ENCODE results near the gene CBX5.
"Not testable (repeated sequence)": the region's sequence is repeated elsewhere in the genome, so short reads cannot be mapped to it uniquely, and the experiment has no call there.

The CBX5 gene

DNA sequence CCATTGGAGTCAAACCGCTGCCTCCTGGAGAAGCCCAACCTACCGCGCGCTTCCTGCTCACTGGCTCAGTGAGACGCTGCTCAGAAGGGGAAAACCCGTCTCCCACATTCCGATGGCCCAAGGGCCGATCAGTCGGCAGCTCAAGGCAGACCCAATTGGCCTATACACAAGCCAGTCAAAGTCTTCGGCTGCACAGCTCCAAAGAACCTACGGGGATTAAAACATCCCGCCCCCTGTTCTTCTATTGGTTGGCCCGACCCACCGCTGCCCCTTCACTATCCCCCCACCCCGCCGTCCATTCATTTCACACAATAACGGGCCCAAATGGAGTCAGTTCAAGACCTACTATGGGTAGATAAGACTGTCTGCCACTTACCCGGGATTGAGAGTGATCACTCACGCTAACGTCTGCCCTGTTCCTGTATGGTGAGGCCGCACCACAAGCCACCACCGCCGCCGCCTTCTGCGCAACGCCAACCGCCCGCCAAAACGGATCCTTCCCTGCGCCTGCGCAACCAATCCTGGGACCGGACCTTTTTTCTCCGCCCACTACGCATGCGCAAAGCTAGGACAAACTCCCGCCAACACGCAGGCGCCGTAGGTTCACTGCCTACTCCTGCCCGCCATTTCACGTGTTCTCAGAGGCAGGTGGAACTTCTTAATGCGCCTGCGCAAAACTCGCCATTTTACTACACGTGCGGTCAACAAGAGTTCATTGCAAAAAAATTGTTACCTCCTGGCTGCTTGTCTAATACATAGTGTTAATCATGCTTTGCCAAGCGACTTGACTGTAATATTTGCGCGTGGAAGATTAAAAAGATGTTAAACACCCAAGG lies at the start of gene CBX5:
CBX5 (minus strand) TSS at position 491 of the 836 bp plus-strand sequence. CDS start 22,472 bp downstream, outside the sequence.
- DNase-seq (ENCODE audit: low read depth in 2 of 2) = peak; percentile 98

DNA sequence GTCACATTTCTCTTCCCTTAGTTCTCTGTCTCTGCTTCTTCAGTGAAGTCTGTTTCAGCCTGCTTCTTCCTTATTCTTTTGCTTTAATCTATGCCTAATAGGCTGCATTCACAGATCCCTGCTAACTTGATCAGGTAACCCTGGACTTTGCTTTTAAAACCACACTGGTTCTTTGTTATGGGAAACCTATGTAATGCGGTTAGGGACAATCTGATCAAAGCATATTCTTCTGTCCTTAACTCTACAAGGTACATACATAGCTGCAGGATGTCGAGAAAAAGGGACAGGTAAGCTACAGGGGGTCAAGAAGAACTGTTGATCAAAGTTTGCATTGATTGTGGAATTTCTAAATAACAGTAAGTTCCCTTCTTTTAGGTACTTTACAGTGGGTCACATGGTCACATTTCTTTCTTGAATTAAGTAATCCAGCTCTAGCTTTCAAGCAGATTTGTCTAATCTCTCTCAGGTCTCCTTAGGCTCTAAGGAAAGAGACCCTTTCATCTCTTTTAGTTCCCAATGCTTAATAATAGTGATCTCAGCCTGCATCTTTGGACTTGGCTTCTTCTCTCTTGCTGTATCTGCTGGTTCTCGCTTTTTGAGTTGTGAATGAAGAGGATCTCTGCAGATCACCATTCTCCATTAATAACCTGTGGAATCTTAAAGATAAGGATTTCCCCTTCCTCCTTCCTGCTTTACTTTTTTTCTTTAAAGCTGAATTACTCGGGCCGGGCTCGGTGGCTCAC lies 48.8 kb upstream of the CBX5 start:
- no peak for DNase-seq (ENCODE audit: low read depth in 2 of 2)

- DNase-seq (ENCODE audit: low read depth in 2 of 2) = not testable (repeated sequence)
Observed at GRCh38 chr12:54325442-54326109, 45.7 kb upstream of the CBX5 start.

GRCh38 chr12:54324617-54325441 lies 44.9 kb upstream of the CBX5 start, which contains the start of gene COPZ1:
TSS of gene COPZ1 (plus strand) at chr12:54325131. CDS start at chr12:54325164, 33 bp downstream.
- DNase-seq (ENCODE audit: low read depth in 2 of 2) = peak; percentile 83 to 89

DNA sequence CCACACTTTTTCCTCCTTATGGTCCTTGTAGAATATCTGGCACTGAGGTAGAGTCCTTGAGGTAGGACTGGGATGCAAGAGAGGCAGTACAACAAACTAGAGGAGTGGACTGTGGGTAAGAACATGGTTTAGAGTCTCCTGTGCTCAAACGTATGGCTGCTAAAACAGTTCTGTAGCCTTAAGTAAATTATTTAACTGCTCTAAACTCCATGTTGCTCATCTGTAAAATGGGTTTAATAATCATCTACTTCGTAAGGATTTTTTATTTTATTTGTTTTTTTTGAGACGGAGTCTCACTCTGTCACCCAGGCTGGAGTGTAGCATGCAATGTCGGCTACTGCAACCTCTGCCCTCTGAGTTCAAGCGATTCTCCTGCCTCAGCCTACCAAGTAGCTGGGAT lies 41.4 kb upstream of the CBX5 start:
- no peak for DNase-seq (ENCODE audit: low read depth in 2 of 2)

- not testable (repeated sequence) for DNase-seq (ENCODE audit: low read depth in 2 of 2)
Observed at GRCh38 chr12:54312309-54312708, 32.4 kb upstream of the CBX5 start.

DNA sequence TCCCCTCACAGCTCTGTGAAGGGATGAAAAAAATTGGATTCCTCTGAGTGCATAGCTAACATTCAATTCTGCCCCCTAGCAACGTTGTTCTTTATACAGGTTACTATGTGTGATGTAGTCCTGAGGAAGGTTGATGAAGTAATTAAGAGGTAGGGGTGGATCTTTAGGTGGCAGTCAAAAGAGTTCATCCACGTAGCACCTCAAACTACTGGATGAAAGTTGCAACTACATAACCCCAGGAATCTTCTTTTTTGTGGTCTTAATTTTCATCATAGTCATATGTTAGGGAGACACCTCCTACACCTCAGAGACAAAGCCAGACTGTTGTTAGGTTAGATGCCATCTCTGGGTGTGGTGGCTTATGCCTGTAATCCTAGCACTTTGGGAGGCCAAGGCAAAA lies 31.1 kb upstream of the CBX5 start:
- no peak for DNase-seq (ENCODE audit: low read depth in 2 of 2)

DNA sequence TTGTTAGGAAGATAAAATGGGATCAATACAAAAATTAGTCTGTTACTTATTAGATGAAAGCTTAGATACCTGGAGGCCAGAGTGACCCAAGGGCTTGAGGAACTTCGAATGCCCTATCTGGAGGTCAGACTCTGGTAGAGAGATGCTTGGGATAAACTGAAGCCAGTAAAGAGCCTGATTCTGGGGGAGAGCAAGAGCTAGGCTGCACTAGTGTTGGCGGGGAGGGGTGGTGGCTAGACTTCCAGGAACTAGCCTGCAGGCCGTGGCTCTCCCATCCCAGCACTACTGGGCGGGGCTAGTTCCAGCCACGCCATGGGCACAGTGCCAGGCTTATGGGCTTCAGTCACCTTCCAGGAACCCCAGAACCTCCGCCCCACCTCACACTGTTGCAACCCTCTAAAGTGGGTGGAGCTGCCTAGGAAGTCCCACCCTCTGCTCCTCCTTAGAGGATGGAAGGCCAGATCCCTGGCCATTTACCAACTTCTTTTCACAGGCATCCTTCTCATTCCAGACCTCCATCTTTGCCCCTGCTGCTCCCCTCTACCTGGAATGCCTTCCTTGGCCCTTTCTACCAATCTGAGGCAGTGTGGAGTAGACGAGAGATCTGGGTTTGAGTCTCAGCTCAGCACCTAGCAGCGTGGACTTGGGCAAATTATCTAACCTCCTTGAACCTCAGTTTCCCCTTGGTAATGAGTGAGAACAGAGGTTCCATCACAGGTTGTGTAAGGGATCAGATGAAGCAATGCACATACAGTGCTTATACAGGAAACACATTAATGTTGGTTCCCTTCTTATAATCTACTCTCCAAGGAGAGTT lies 27.2 kb upstream of the CBX5 start:
- DNase-seq (ENCODE audit: low read depth in 2 of 2) = no peak

DNA sequence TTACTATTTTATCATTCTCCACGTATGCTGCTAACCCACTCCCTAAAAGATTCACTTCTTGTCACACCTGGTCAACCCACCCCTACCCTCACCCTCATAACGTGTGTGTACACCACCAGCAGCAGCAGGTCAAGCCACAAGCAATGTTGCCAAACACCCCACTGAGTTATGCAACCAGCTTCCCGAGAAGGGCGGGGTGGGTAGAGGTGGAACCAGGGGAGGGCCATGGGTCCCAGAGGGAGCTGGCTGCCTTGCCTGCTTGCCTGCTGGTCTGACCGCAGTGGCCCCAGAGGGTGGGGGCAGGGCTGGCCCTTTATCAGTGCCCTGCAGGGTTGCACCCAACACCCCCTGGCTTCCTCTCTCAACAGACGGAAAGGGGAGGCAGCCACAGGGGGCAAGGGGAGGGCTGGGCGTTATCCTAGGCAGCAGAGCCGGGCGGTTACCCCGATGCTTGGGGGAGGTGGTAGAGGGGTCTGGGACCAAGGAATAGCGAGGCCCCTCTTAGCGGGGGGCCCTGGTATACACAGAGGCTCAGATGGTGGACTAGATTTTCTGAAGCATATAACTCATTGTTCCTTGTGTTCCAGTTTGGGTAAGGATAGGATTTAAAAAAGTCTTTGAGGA lies 24.4 kb upstream of the CBX5 start:
- DNase-seq (ENCODE audit: low read depth in 2 of 2) = peak in 1 of 2 donors; percentile 15

DNA sequence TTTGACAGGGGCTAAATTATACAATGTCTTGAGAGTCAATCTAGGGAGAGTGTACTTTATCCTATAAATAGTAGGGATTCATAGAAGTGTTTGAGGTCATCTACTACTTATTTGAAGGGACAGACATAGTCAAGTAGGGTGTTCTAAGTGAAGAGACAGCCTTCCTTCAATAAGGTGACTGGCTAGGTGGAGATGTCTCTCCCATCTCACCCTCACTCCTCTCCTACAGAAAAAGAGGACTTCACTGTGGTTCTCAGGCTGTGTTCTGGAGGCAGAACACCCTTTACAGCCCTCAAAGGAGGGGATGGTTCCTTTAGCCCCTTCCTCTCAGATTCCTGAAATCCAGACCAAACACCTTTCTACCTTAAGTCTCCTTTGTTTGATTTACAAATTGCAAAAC lies 23.7 kb upstream of the CBX5 start:
- DNase-seq (ENCODE audit: low read depth in 2 of 2) = no peak

- no peak for DNase-seq (ENCODE audit: low read depth in 2 of 2)
Observed at GRCh38 chr12:54301428-54302048, 21.6 kb upstream of the CBX5 start.

DNA sequence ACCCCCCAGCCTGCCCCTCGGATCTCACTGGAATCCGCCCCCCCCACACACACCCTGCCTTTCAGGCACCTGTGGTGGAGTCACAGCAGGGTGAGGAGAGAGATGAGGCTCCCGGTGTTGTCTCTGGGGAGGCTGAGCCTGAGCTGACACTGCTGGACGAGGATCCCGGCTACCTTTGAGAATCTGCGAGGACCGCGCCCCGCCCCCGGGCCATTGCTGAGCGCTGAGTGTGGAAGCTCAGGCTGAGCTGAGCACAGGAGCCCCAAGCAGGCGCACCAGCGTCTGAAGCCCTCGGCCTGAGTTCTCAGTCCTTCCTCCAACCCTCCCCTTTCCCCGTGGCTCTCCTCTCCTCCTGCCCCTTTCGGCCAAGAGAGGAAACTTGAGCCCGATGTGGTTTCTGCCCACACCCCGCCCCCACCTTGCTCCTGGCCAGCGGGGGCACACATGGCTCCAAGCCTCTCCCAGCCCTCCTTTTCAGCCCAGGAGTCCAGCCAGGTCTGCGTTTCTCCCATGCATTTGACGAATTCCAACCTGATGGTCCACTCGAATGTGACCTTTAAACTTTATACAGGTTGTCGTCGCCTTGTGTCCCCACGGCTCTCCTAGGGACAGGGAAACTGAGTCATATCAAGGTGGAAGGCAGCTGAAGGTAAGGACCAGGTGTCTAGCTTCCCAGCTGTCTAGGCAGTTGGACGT lies 21.0 kb upstream of the CBX5 start, which contains the start of gene NFE2:
NFE2 (minus strand) TSS at position 284 of the 696 bp plus-strand sequence. CDS start 5,767 bp downstream, outside the sequence.
- DNase-seq (ENCODE audit: low read depth in 2 of 2) = no peak

DNA sequence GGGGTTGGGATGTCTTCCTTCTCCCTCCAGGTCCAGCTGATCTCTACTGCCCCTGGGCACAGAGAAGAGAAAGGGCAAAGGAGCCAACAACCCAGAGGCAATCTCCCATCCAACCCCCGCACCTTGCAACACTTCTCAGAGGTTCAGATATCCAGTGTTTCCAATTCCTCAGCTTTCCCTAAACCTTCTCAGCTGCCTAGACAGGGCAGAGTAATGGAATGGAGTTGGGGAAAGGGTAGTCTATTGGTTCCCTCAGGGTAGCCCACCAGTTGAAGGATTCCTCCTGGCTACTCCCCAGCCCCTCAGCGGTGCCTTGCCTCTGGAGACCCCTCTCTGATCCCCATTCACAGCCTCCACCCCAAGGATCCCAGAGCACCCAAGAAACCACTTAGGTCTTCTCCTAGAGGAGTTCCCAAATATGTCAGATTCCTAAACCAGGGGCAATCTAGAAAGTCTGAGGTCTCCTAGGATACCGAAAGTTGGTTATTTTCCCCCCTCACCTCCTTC lies 20.4 kb upstream of the CBX5 start:
- DNase-seq (ENCODE audit: low read depth in 2 of 2) = no peak

- DNase-seq (ENCODE audit: low read depth in 2 of 2) = no peak
Observed at GRCh38 chr12:54299515-54300224, 19.7 kb upstream of the CBX5 start.

DNA sequence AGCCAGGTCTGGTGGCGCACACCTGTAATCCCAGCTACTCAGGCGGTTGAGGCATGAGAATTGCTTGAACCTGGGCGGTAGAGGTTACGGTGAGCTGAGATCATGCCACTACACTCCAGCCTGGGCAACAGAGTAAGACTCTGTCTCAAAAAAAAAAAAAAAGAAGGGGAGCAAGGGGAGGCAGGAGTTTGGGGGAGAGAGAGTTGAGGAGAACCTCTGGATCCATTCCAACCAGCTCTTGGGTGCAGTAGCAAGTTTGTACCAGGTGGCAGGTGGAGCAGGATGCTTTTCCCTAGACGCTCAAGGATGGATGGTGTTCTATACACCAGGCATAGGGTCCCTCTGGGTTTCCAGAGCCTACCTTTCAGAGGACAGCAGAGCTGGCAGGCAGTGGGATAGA lies 19.0 kb upstream of the CBX5 start:
- no peak for DNase-seq (ENCODE audit: low read depth in 2 of 2)

DNA sequence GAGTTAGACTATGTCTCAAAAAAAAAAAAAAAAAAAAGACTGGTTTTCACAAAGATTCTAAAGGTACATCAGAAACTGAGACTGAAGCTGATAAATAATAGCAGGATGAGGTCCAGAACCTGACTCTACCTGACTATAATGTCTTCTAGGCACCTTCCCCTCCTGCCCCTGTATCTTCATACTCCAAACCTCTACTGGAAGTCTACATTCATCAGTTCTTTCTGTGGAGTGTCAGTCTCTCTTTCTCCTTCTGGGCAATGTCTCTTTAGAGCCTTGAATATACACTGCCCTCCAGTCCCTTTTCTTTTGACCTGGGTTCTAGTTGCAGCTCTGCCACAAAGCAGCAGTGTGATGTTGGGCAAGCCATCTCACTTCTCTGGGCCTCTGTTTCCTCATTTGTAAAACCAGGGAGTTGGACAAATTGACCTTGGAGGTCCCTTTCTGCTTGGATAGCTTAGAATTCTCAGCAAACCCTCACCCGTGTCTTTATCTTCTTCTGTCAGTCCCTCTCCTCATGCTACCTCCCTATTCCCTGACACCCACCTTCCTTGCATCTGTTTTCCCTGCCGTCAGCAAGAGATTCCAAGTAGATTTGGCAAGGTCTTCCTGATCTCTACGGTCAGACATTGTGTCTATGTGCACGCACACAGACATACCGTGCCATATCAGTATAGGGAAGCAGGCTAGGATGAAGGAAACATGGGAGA lies 16.6 kb upstream of the CBX5 start:
- no peak for DNase-seq (ENCODE audit: low read depth in 2 of 2)

DNA sequence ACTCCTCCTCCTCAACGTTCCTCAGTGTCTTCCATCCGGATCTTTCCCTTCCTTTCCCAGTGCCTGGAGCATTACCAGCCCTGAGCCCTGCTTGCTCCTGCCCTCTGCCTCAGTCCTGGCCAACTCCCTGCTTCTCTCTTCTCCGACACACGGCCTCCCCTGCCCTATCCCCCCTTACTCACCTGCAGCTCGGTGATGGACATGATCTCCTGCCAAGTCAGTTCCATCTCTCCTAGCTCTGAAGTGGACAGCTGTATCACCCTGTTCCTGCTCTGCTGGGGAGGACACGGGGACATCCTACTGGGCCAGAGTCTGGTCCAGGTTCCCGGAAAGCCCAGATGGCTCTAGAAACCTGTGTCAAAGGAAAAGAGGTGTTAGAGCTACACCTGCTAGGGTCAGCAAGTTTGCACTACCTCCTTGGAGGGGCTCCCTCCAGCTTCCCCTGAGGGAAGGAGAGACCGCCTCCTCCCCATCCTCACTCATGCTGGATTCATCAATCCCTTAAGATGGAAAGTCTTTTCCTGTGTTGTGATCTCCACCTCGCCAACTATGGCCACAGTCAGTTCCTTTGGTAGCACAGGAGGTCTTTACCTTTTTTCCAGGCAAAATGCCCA lies 15.1 kb upstream of the CBX5 start:
- DNase-seq (ENCODE audit: low read depth in 2 of 2) = no peak

Measured in stimulated activated CD8-positive, alpha-beta memory T cell treated with anti-CD3 and anti-CD28 coated beads, Interleukin-15, amount 100 ng/mL, for 48 hours (primary cell).